Iris pigment epithelial cell (primary cell): ENCODE results near the gene EPB41L4A.
A peak's percentile ranks its signal among the peaks of the same experiment; 100 is the strongest.

Source experiments
- DNase-seq: peaks from one replicate; pipeline ENCODE4 v3.0.0-alpha.2; 2011; ENCODE audit warnings: low read depth

EPB41L4A gene

GRCh38 chr5:112353678-112354077, 65.4 kb downstream of the EPB41L4A start:
- no peak for DNase-seq

- no peak for DNase-seq
These were observed 67.9 kb downstream of the EPB41L4A start for GRCh38 chr5:112351225-112351624.

GRCh38 chr5:112350626-112351025, 68.5 kb downstream of the EPB41L4A start:
- no peak for DNase-seq

GRCh38 chr5:112349371-112349770, 69.7 kb downstream of the EPB41L4A start:
- DNase-seq: no peak

- DNase-seq: no peak
These were observed 70.2 kb downstream of the EPB41L4A start for GRCh38 chr5:112348915-112349314.

- DNase-seq: no peak
These were observed 70.7 kb downstream of the EPB41L4A start for GRCh38 chr5:112348387-112348786.

GRCh38 chr5:112346411-112347044, 72.5 kb downstream of the EPB41L4A start:
- no peak for DNase-seq

- DNase-seq: no peak
These were observed 74.5 kb downstream of the EPB41L4A start for GRCh38 chr5:112344540-112344939.

- no peak for DNase-seq
These were observed 76.7 kb downstream of the EPB41L4A start for GRCh38 chr5:112342389-112342788.

- no peak for DNase-seq
These were observed 79.3 kb downstream of the EPB41L4A start for GRCh38 chr5:112339761-112340160.

- peak; percentile 21 for DNase-seq
These were observed 80.3 kb downstream of the EPB41L4A start for GRCh38 chr5:112338681-112339337.

- no peak for DNase-seq
These were observed 85.7 kb downstream of the EPB41L4A start for GRCh38 chr5:112333331-112333781.

- DNase-seq: no peak
These were observed 87.2 kb downstream of the EPB41L4A start for GRCh38 chr5:112331892-112332291.

- DNase-seq: no peak
These were observed 89.5 kb downstream of the EPB41L4A start for GRCh38 chr5:112329419-112330090.

- no peak for DNase-seq
These were observed 95.9 kb downstream of the EPB41L4A start for GRCh38 chr5:112323166-112323565.

- no peak for DNase-seq
These were observed 98.7 kb downstream of the EPB41L4A start for GRCh38 chr5:112320408-112320807.

GRCh38 chr5:112318346-112318745, 100.7 kb downstream of the EPB41L4A start:
- no peak for DNase-seq

GRCh38 chr5:112317866-112318265, 101.2 kb downstream of the EPB41L4A start:
- DNase-seq: no peak

- no peak for DNase-seq
These were observed 102.3 kb downstream of the EPB41L4A start for GRCh38 chr5:112316731-112317130.

GRCh38 chr5:112316006-112316405, 103.1 kb downstream of the EPB41L4A start:
- no peak for DNase-seq

GRCh38 chr5:112312295-112313275, 106.5 kb downstream of the EPB41L4A start:
- DNase-seq: no peak

- no peak for DNase-seq
These were observed 108.3 kb downstream of the EPB41L4A start for GRCh38 chr5:112310746-112311145.
